H54 (cell line): ENCODE data around the gene POU6F2.

ENCODE experiments used
- DNase-seq: peaks from one replicate; pipeline ENCODE4 v3.0.0; 2011; ENCODE audit warnings: low spot score, mixed read lengths; ENCODE audit not compliant: insufficient read length
- FAIRE-seq: peaks from 3 replicates; lab custom pipeline; 2011; peaks lifted over from hg19 to GRCh38; lab: Jason Lieb, UNC
- POLR2A ChIP-seq: IDR thresholded peaks from 2 replicates; pipeline ENCODE4 v1.6.1; 2011; ENCODE audit warnings: low read depth, mild to moderate bottlenecking, low read length

Gene POU6F2

GRCh38 chr7:39261771-39262170, 284.1 kb downstream of the POU6F2 start:
- TF ChIP-seq POLR2A, result no peak
- DNase-seq (no peak), FAIRE-seq (no peak)

- no peak for FAIRE-seq
- TF ChIP-seq POLR2A, result no peak
- no peak for DNase-seq
Observed at GRCh38 chr7:39265641-39266591, 288.2 kb downstream of the POU6F2 start.

- no peak for DNase-seq
- TF ChIP-seq POLR2A, result no peak
- FAIRE-seq, result no peak
Observed at GRCh38 chr7:39269034-39269433, 291.3 kb downstream of the POU6F2 start.

- TF ChIP-seq POLR2A, result no peak
- no peak for DNase-seq
- FAIRE-seq, result no peak
Observed at GRCh38 chr7:39270018-39270417, 292.3 kb downstream of the POU6F2 start.

GRCh38 chr7:39271402-39271801, 293.7 kb downstream of the POU6F2 start:
- TF ChIP-seq POLR2A, result no peak
- DNase-seq (no peak), FAIRE-seq (no peak)

GRCh38 chr7:39272111-39272510, 294.4 kb downstream of the POU6F2 start:
- FAIRE-seq, result no peak
- TF ChIP-seq POLR2A, result no peak

GRCh38 chr7:39272691-39273090, 295.0 kb downstream of the POU6F2 start:
- FAIRE-seq, result no peak
- TF ChIP-seq POLR2A, result no peak
- no peak for DNase-seq

More at GRCh38 chr7:39272111-39272510, 294.4 kb downstream of the POU6F2 start:
- DNase-seq, result no peak

GRCh38 chr7:39280337-39280736, 302.6 kb downstream of the POU6F2 start:
- TF ChIP-seq POLR2A, result no peak
- no peak for DNase-seq
- no peak for FAIRE-seq

- TF ChIP-seq POLR2A, result no peak
- DNase-seq (no peak), FAIRE-seq (peak; percentile 48)
Observed at GRCh38 chr7:39285256-39285655, 307.5 kb downstream of the POU6F2 start.

- FAIRE-seq, result no peak
- no peak for TF ChIP-seq POLR2A
- DNase-seq, result no peak
Observed at GRCh38 chr7:39288303-39288702, 310.6 kb downstream of the POU6F2 start.

- no peak for FAIRE-seq
- no peak for TF ChIP-seq POLR2A
- no peak for DNase-seq
Observed at GRCh38 chr7:39291628-39292410, 314.1 kb downstream of the POU6F2 start.

GRCh38 chr7:39293056-39293823, 315.5 kb downstream of the POU6F2 start:
- no peak for FAIRE-seq
- no peak for TF ChIP-seq POLR2A
- no peak for DNase-seq

- no peak for DNase-seq
Observed at GRCh38 chr7:39294022-39294421, 316.3 kb downstream of the POU6F2 start.

More at GRCh38 chr7:39294022-39294421, 316.3 kb downstream of the POU6F2 start:
- TF ChIP-seq POLR2A, result no peak
- FAIRE-seq, result no peak
